HG03196 (cell line): ENCODE data around the gene OPRM1.
"Not testable (repeated sequence)": the region's sequence is repeated elsewhere in the genome, so short reads cannot be mapped to it uniquely, and the experiment has no call there.

Source experiments
- ATAC-seq: cut with Tn5 transposase; IDR thresholded peaks from one replicate; pipeline ENCODE4 v1.9.1; 2021; ENCODE audit not compliant: unreplicated experiment

The OPRM1 gene

DNA sequence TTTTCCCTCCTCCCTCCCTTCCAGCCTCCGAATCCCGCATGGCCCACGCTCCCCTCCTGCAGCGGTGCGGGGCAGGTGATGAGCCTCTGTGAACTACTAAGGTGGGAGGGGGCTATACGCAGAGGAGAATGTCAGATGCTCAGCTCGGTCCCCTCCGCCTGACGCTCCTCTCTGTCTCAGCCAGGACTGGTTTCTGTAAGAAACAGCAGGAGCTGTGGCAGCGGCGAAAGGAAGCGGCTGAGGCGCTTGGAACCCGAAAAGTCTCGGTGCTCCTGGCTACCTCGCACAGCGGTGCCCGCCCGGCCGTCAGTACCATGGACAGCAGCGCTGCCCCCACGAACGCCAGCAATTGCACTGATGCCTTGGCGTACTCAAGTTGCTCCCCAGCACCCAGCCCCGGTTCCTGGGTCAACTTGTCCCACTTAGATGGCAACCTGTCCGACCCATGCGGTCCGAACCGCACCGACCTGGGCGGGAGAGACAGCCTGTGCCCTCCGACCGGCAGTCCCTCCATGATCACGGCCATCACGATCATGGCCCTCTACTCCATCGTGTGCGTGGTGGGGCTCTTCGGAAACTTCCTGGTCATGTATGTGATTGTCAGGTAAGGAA lies at the start of gene OPRM1:
TSS of gene OPRM1 (plus strand) at position 10 of the 612 bp plus-strand sequence. CDS start at position 315, 305 bp downstream.
- no peak for ATAC-seq

DNA sequence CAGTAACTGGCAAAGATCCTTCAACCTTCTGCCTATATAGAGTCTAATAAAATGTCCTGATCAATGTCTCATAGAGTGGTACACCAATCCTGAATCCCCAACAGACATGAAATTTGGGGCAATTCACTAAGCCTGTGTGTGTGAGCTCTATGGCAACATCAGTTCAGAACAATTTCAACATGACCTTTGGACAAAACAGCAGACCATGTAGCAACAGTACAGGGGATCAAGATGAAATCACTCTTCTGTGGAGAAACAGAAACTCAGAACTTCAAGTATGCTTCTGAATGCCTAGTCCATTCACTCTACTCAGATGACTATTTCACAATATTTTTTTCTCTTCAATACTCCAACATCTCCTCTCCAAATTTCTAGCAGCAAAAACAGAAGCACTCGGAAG lies 49.1 kb upstream of the OPRM1 start:
- ATAC-seq = no peak

DNA sequence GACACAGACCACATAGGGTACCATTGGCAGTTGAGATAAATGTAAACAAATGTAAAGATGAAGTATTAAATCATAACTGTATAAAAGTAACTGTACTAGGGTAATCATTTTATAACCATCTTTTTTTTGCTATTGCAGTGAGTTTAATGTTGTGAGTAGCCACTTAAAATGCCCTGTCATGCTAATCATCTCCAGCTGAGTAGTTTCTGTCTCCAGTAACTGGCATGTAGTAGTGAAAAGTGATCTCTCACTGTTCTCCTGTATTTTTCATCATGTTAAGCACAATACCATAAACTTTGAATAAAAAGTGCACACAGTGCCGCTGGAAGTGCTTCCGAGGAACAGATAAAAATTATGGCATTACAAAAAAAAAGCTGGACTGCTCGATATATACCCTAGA lies 45.0 kb upstream of the OPRM1 start:
- no peak for ATAC-seq

DNA sequence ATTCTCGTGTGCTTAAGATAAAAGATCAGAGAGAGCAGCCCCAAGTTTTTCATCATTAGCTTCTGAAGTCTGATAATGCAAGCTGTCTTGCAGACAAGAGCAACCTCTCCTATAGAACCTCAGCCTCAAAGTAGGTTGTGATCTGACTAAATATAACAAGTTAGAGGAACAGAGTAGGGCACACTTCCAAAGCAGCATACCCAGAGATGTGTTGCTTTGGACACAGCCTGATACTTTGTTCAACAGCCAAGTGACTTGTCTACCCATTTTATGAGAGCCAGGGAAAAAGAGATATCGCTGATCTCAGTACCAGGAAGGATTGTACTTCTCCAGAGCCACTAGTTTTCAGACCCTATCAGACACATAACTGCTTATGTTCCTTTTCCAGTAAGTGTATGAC lies 44.2 kb upstream of the OPRM1 start:
- no peak for ATAC-seq

DNA sequence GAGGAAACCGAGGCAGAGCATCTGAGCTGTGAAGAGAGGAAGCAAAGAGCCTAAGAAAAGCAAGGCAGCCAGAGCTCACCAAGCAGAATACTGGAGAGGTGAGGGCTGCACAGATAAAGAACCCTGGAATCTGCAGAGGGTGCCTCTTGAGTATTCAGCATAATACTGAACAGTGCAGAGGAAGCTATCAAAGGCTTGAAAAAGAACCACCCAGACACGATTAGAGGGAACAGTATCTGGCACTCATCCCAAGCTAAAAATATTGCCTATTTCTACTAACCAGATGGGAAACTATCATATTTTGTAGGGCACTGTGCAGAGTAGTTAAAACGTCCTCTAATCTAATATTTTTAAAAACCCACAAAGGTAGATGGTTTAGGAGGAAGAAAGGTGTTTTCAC lies 41.8 kb upstream of the OPRM1 start:
- no peak for ATAC-seq

DNA sequence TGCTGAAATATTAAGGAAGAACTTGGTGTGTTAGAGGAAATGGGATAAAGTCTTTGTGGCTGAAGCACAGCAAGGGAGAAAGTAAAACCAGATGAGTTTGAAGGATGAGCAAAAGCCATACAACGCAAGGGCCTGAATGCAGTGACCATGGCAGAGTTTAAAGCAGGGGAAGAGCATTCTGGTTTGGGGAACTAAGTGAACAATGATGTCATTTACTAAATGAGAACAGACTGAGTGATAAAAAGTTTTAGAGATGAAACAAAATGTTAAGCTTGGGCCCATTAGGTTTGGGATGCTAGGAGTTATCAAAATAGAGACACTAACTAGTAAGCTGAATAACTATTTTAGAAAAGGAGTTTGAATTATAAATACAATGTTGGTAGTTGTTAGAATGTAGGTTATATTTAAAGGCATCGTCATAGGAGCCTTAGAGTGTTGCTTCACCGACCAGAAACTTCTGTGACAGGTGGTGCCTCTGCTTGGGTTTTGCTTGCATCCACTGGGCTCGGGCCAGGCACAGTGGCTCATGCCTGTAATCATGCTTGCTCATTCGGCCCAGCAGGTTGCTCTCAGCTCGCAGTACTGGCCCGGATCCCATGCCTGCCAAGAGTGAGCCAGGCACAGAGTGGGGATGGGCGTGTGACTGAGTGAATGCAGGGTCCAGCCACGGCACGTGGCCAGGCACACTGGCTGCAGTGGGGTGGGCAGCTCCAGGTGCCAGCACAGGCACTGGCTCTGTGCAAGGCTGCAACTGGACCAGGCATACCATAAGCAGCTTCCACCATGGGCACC lies 37.4 kb upstream of the OPRM1 start:
- no peak for ATAC-seq

DNA sequence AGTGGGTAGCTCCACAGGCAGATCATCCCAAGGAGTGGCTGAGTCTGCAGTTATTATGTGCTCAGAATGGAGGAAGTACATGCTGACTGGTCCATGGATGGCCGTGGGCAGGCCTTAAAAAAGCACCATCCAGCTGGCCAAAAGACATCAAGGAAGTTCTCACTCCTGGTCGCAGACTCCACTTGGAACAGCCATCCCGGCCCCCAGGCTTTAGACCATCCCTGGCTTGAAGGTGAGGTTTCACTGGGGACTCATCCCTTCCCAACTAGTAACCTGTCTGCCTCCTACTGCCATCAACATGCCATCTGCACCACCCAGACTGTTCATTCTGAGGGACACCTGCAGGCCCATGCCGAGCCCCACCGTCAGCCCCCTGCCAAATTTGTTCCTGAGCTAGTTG lies 36.1 kb upstream of the OPRM1 start:
- ATAC-seq = no peak

DNA sequence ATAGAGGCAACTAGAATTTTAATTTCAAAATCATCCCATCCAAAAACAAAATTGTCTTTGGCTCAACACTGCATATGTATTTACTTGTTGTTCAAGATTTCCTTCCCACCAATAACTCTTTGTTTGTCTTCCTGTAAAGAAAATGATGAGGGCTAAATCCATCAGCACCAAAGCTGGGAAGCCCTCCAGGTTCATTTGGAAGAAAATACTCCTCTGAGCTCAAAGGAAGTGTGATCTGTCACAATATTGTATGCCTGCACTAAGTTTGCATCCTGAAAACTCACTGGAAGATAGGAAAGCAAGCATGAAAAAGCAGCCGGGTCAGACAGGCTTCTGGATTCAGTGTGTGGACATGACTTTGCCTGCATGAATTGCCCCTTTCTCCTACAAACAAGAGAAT lies 28.7 kb upstream of the OPRM1 start:
- no peak for ATAC-seq

DNA sequence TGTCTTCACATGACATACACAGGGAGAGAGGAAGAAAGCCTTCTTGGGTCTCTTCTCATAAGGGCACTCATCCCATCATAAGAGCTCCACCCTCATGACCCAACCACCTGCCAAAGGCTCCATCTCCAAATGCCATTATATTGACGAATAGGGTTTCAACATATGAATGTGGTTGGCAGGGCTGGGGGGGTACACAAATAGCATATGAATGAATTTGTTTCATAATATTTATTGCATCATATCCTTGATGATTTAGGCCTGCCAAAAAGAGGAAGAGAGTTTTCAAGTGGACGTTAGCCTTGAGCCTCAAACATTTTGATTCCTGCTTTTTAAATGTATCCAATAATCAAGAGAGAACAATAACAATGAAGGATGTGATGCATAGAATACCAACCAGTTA lies 26.2 kb upstream of the OPRM1 start:
- ATAC-seq = no peak

DNA sequence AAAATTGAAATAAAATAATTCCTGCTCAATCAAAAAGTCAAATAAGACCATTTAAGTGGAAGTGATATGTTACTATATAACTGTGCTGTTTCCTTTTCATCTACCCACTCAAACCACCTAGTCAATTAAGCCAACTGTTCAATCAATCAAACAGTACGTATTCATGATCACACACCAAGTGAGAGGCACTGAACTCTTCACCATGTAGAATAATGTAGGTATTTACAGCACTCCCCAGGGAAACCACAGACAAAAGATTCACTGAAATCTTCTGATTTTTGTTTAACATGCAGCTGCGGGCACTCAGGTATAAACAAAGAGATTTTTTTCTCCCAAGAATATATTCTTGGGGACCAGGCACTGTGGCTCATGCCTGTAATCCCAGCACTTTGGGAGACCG lies 21.3 kb upstream of the OPRM1 start:
- no peak for ATAC-seq

DNA sequence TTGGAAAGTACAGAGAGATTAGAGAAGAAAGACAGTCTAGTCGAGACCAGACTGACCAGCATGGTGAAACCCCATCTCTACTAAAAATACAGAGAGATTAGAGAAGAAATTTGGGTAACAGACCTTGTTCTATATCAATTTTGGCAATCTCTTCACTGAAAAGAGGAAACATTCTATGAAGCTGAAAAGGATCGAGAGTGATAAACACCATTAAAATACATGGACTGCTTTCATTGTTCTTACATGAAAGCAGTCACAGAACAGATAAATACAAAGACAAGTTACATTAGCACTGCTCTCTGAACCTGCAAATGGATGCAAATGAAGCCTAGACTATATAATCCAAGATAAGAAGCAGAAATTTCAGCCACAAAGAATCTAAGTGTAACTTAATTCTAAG lies 8.4 kb upstream of the OPRM1 start:
- ATAC-seq = no peak

DNA sequence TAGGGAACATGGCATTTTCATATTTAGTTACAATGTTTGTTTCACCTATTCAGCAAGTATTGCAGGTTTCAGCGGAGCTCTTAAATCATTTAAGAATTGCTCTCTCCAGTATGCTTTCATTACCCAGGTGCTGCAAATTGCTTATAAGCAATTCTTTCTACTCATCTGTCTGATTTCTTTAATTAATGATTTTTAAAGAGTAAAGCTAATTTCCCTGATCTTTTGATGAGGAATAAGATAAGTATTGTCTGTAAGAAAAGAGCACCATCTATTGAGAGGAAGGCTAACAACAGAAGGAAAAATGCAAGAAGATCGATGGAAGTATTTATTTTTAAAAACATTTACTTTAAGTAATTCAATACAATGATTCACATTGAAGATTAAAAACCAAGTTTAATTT lies 2.0 kb downstream of the OPRM1 start:
- no peak for ATAC-seq

DNA sequence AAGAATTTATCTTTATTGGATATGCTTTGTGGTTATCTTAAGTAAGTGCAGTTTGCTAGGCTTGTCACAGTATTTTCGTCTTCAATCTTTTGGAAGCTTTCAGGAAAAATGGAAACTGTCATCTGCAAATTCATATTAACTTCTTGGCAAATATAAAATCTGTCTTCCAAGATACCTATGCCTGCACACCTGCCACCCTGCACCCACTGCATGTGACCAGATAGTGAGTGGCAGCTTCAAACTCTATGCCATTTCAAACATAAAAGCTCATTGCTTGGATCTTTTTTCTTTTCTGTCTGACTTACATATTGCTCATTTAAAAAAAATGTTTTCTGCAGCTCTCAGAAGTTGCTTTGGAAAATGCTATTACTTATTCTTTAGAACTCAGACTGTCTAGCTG lies 14.1 kb downstream of the OPRM1 start:
- no peak for ATAC-seq

DNA sequence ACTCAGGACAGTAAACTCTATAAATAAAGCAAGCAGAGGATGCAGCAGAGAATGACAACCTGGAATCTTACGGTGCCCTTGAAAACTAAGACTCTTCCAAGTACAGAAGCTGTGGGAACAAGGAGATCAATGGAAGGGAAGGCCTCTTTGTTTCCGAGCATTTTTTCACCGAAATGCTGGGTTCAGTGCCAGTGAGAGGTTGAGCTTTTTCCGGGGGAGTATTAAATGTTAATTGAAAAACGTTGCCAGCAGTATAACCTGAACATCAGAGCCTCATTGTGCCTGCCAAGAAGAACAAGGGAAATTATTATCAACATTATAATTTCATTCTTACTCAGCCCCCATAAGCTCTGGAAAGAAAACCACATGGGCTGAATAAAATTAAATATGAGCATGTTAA lies 17.5 kb downstream of the OPRM1 start:
- no peak for ATAC-seq

DNA sequence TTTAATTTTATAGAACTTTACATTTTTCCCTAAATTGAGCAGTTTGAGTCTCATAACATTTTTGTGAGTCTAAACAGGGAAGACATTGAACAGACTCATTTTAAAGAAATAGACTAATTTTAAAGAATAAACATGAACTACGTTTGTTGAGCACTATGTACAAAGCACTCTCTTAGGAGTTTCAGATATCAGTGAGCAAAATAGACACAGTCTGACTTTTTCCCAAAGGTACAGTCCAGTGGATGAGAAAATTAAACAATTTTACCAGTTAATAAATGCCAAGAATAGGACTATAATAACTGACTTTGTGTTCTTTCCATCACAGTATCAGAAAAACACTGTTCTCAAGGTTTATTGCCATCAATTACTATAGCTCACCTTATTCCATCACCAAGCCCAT lies 18.1 kb downstream of the OPRM1 start:
- ATAC-seq = no peak

DNA sequence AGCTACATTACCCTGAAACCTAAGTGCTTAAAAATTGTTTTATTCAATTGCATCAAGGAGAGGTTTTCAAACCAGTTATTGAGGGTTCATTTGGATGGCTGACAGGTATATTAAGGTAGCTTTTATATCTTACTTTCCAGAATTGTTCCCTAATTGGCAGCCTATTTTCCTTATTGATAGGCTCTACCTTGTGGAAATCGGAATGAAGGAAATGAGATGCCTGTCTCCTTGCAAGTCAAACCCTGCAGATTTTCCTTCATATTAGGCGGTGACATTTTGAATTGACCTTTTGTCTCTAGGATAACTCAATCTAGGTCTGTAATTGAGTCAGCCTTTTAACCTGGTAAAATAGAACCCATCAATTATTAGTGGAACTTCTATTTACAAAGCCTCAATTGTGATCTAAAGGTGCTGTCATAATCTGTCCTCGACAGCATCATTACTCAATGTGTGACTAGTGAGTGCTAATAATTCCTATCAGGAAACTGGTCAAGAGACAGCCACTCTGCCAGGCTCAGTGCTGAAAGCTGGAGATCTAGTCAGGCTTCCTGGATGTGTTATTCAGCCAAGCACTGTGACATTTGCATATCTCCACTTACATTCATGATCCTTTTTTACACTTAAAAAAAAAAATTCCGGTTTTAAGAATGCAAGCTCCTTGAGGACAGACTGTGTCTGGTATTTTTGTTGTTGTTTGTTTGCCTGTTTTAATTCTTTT lies 20.1 kb downstream of the OPRM1 start:
- no peak for ATAC-seq

DNA sequence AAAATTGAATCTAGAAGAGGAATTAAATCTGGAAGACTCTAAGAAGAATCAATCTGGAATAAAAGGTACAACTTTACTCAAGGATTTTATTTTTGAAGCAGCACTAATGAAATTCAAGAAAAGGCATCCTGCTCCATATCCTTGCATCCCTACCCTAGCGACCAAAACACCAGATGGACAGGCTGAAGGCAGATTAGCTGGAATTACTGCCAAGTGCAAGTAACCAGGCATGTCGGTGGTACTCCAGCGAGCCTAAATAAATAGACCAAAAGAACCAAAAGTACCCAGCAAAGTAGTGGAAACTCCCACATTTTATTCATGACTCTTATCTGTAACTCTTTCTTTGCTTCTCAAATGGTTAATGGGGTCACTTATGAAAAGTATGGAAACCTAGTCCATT lies 21.0 kb downstream of the OPRM1 start:
- no peak for ATAC-seq

DNA sequence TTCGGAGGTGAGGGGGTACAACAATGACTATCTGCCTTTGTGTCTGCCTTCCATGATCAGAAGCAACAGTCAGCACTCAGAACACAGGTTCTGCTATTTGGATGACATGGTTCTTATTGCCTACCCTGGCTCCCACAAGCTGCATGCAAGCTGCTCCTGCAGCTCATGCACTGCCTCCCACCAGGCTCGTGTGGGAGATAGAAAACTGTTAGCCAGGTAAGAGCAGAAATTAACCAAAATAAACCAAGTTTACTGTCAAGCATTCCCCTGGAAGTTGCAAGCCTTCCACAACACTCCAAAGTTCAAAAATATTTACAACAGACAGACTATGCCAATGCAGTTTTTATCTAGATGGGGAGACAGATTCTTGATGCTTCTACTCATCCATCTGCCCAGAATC lies 31.0 kb downstream of the OPRM1 start:
- ATAC-seq = no peak

DNA sequence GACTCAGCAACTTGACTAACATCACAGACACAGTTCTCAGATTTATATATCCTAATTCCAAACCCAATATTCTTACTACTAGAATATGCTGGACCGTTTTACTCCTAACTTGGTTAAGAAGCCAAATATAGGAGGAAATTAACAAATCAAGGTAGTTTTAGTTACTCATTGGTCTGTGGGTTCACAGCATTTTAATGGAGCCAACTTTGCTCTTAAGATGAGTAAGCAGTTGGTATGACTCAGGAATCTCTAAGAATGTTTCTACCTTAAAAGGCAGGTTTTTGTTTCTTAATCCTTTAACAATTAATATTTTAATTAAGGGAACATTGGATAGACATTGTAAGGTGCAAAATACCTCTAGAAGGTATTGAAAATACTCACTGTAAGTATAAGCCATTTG lies 31.6 kb downstream of the OPRM1 start:
- no peak for ATAC-seq

DNA sequence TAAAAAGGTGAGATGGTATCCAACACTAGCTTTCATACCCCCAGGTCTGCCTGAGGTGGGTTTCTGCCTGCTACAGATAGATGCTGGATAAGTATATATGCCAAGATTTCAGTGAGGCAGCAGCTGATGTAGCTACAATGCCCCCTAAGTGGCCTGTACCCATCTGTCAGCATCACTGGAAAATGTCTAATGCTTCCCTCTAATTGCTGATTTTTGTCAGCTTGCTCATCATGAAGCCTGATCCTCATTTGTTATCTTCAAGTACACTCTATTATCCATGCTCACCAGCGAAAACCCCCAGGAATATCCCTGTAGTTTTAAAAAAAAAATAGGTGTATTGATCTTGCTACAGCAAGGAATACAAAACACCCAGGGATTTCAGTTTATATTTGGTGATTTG lies 32.2 kb downstream of the OPRM1 start:
- no peak for ATAC-seq

DNA sequence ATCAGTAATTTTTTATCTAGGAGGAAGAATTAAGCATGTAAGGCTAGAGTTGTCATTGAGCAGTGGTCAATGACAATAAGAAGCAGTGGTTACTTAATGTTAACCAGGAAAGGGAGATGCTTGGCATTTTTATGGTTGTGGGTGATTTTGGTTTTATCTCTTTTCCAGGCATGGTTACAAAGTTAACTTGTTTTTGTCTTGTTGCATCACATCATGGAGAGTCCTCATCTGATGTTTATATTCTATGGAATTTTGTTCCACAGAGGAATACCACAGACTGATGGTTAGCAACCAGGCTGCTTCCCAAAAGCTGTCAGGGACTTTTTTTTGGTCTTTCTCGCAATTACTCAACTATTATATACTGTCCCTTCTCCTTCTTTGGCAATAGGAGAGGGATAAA lies 32.7 kb downstream of the OPRM1 start:
- ATAC-seq = no peak

DNA sequence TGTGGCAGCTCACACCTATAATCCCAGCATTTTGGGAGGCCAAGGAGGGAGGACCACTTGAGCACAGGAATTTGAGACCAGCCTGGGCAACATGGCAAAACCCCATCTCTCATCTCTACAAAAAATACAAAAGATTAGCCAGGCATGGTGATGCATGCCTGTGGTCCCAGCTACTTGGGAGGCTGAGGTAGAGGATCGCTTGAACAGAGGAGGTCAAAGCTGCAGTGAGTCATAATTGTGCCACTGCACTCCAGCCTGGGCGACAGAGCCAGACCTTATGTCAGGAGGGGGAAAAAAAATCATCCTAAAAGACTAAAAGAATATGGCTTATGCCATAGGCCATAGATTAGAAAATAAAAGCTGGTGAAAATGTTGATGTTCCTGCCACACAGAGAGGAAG lies 39.6 kb downstream of the OPRM1 start:
- ATAC-seq = not testable (repeated sequence)
